Measurements from ENCODE around the gene PALM2AKAP2.
"Not testable (repeated sequence)": the region's sequence is repeated elsewhere in the genome, so short reads cannot be mapped to it uniquely, and the experiment has no call there.

PALM2AKAP2 gene

DNA sequence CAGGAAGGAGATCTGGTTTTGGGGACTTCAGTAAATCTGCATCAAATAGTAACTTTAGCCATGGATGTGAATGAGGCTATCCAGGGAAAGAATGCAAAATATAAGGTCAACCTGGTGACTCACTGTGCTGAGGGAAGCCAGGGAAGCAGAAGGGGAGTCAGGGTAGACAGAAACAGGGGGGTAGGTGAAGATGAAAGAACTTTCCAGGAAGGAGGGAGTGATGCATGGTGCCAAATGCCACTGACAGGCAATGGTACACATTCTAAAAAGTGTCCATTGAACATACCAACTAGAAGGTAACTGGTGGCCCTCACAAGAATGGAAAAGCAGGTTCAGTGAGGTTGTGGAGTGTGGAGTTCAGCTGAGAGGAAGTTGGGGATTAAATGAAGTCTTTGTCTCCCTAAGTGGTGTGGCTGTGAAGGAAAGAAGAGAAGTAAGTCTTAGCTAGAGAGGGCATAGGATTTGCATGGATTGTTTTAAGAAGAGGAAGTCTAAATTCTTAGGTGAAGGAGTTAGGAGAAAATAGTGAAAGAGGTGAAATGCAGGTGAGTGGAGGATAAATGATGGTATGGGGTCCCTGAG is 35.5 kb downstream of the PALM2AKAP2 start:
- H3K27me3 ChIP-seq (replicated peaks), result no peaks in the 10 kb centered on the region
- peak overlapping the region; percentile 95 for H3K27ac ChIP-seq
- no peak overlapping the region for H3K4me3 ChIP-seq (ENCODE audit: low read depth, low read length)
- in situ Hi-C loops (cut with HindIII; ENCODE audit: low pct_ligation_motif_present, low sequenced_read_pairs), result no loop called here
- H3K36me3 ChIP-seq (replicated peaks), result no peaks in the 10 kb centered on the region
- TF ChIP-seq CTCF (IDR thresholded peaks at IDR 0.05; ENCODE audit: low read depth, low read length, missing control alignments), result no peak
- DNase-seq, result peak; percentile 47

DNA sequence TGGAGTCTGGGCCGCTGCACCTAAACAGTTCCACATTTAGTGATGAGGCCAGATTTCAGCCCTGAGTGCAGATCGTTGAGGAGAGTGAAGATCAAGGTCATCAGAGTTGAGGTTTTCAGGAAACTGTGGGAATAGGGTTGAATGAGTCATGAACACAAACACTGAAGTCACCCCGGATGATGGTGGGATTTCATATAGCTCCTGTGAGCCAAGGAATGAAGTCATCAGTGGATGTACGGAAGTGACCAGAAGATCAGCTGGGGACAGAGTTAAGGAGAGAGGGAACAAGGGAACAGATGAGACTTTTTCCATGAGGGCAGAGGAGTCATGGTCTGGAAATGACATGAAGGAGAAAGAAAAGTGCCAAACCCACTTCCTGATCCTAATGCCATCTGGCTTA is 36.5 kb downstream of the PALM2AKAP2 start:
- H3K27me3 ChIP-seq (replicated peaks), result no peaks in the 10 kb centered on the region
- TF ChIP-seq CTCF (IDR thresholded peaks at IDR 0.05; ENCODE audit: low read depth, low read length, missing control alignments), result no peak
- in situ Hi-C loops (cut with HindIII; ENCODE audit: low pct_ligation_motif_present, low sequenced_read_pairs), result no loop called here
- DNase-seq, result peak; percentile 99
- no peak overlapping the region for H3K4me3 ChIP-seq (ENCODE audit: low read depth, low read length)
- H3K36me3 ChIP-seq (replicated peaks), result no peaks in the 10 kb centered on the region
- H3K27ac ChIP-seq, result peak overlapping the region; percentile 95

DNA sequence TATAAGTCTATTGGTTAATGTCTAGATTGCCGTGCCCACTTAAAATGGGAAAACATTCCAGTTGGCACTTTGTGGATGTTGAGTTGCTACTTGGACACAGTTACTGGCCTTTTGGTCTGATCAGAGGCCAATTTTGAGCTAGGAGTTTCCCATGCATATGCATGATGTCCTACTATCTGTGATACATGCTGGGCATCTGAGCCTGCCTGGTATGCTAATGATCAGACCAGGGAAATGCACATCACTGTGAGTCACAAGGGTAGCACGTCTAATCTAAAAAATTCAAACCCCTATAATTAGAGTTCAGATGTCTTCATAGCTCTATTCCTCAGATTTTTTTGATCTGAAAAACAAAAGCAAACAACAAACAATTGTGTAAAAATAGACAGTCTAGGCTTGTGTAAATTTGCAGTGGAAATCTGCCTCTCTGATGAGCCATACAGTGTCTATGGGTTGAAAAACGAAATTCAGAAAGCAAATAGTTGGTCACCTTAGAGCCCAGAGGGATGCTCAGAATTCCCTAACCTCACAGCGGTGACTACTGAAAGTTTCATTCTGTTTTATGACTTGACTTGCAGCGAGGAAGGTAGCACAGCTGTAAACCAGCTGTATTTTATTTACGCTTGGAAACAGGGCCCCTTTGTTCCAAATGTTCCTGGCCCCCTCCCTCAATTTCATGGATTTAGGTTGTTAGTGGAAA is 37.3 kb downstream of the PALM2AKAP2 start:
- Histone ChIP-seq H3K4me3 (ENCODE audit: low read depth, low read length) (no peak overlapping the region), H3K27ac (peak overlapping the region; percentile 95), H3K36me3 (replicated peaks) (no peaks in the 10 kb centered on the region), H3K27me3 (replicated peaks) (no peaks in the 10 kb centered on the region)
- DNase-seq, result peak; percentile 88
- TF ChIP-seq CTCF (IDR thresholded peaks at IDR 0.05; ENCODE audit: low read depth, low read length, missing control alignments), result no peak
- in situ Hi-C loops (cut with HindIII; ENCODE audit: low pct_ligation_motif_present, low sequenced_read_pairs), result no loop called here

GRCh38 chr9:109817846-109818472 is 38.0 kb downstream of the PALM2AKAP2 start:
- DNase-seq, result peak; percentile 97
- in situ Hi-C loops (cut with HindIII; ENCODE audit: low pct_ligation_motif_present, low sequenced_read_pairs), result no loop called here
- H3K27ac ChIP-seq, result peak overlapping the region; percentile 95

DNA sequence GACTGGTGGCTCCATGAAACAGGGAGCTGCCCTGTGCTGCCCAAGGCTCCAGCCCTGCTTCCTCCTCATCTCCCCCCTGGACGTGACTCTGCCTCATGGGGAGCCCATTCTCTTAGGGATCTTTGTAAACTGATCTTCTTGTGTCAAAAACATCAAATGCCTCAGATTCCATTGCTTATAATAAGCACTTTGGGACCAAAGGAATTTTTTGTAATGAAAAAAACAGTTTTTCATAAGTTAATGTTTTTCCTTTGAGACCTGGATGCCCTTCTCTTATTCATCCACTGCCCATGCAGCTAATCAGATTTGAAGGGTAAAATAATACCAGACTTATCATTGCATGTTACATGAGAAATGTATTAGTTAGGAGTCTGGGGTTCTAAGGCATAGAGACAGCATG is 41.7 kb downstream of the PALM2AKAP2 start:
- H3K36me3 ChIP-seq (replicated peaks), result no peaks in the 10 kb centered on the region
- DNase-seq, result no peak
- H3K27ac ChIP-seq, result no peak overlapping the region
- no peak overlapping the region for H3K4me3 ChIP-seq (ENCODE audit: low read depth, low read length)
- H3K27me3 ChIP-seq (replicated peaks), result no peaks in the 10 kb centered on the region
- no peak for TF ChIP-seq CTCF (IDR thresholded peaks at IDR 0.05; ENCODE audit: low read depth, low read length, missing control alignments)
- in situ Hi-C loops (cut with HindIII; ENCODE audit: low pct_ligation_motif_present, low sequenced_read_pairs), result no loop called here

More at GRCh38 chr9:109817846-109818472, 38.0 kb downstream of the PALM2AKAP2 start:
- TF ChIP-seq CTCF (IDR thresholded peaks at IDR 0.05; ENCODE audit: low read depth, low read length, missing control alignments), result peak; percentile 75
- no peak overlapping the region for H3K4me3 ChIP-seq (ENCODE audit: low read depth, low read length)
- H3K36me3 ChIP-seq (replicated peaks), result no peaks in the 10 kb centered on the region
- no peaks in the 10 kb centered on the region for H3K27me3 ChIP-seq (replicated peaks)

DNA sequence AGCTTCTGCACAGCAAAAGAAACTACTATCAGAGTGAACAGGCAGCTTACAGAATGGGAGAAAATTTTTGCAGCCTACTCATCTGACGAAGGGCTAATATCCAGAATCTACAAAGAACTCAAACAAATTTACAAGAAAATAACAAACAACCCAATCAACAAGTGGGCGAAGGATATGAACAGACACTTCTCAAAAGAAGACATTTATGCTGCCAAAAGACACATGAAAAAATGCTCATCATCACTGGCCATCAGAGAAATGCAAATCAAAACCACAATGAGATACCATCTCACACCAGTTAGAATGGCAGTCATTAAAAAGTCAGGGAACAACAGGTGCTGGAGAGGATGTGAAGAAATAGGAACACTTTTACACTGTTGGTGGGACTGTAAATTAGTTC is 45.4 kb downstream of the PALM2AKAP2 start:
- H3K36me3 ChIP-seq (replicated peaks); H3K27me3 ChIP-seq (replicated peaks); in situ Hi-C loops (cut with HindIII; ENCODE audit: low pct_ligation_motif_present, low sequenced_read_pairs); H3K27ac ChIP-seq; DNase-seq; H3K4me3 ChIP-seq (ENCODE audit: low read depth, low read length): not testable (repeated sequence)
